Right kidney (tissue), 1 donor: Measurements from ENCODE around the gene TGFB1I1.
A peak's percentile ranks its signal among the peaks of the same experiment; 100 is the strongest.

Experiments
- DNase-seq: peaks from one replicate; pipeline ENCODE4 v3.0.0-alpha.2; 2016

TGFB1I1 gene

DNA sequence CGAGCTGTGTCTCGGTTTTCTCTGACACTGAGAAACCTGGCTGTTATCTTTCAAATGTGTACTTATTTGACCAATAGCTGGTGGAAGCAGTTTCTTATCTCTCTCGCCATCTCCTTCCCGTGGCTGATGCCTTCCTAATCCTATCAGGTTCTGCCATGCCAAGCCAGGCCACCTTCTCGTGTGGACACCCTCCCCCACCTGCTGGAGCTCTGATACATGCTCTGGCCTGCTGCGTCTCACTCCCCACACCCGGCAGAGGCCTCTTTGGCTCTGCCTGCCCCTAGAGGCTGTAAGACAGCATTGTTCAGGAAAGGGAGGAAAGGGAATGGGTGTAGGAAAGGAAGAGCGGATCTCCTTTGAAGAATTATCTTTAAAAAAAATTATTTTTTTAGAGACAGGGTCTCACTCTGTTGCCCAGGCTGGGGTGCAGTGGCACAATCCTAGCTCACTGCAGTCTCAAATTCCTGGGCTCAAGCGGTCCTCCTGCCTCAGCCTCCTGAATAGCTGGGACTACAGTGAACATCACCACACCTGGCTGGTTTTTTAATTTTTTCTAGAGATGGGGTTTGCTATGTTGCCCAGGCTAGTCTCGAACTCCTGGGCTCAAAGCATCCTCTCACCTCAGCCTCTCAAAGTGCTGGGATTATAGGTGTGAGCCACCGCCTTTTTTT lies 20.1 kb upstream of the TGFB1I1 start:
- peak; percentile 49 for DNase-seq

DNA sequence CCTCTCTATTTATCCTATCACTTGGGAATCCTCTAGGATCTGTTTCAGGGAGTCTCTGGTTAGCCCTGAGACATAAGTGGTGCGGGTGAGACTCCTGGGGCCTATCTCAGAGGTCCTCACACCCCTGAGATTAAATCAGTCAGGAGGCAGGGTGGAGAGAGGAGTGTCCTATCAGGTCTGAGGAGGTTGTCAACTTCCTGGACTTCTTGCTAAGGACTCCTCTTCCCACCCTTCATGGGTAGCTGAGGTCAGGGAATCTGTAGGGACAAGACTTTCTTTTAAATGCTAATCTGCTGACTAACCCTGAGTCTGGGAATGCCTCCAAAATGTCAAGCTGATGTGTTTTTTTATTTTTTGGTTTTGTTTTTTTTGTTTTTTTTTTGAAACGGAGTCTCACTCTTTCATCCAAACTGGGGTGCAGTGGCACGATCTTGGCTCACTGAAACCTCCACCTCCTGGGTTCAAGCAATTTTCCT lies 19.3 kb upstream of the TGFB1I1 start:
- DNase-seq = no peak

DNA sequence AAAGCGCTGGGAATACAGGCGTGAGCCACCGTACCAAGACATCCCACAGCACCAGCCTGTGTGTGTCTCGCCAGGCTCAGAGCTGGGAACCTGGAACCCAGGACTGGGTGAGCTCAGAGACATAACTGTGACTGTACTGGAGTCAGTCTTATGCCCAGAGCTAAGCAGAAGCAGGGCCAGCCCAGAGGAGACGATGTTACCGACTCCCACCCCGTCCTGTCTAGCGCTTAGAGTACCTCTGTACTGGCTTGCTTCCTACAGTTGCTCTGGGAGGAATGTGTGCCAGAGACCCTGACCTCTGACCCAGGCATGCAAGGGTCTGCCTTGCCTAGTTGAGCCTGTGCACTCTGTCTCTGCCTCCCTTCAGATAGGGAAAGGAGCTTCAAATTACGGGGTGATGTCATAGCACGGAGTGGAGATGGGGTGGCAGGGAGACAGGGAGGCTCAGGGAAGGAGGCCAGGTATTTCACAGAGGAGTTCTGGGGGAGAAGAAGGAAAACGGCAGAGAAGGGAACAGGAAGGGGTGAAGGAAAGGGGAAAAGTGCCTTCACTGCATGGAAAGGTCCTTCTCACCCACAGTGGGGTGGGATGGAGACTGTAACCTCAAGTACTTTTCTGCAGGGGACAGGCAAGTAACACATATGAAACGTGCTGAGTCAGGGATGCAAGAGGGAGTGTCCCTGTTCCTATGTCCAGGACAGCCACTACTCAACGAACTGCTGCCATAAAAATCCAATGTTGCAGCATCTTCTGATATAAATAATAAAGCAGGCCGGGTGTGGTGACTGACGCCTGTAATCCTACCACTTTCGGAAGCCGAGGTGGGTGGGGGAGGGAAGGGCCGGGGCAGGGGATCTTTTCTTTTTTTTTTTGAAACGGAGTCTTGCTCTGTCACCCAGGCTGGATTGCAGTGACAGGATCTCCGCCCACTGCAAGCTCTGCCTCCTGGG lies 18.4 kb upstream of the TGFB1I1 start:
- DNase-seq = no peak

DNA sequence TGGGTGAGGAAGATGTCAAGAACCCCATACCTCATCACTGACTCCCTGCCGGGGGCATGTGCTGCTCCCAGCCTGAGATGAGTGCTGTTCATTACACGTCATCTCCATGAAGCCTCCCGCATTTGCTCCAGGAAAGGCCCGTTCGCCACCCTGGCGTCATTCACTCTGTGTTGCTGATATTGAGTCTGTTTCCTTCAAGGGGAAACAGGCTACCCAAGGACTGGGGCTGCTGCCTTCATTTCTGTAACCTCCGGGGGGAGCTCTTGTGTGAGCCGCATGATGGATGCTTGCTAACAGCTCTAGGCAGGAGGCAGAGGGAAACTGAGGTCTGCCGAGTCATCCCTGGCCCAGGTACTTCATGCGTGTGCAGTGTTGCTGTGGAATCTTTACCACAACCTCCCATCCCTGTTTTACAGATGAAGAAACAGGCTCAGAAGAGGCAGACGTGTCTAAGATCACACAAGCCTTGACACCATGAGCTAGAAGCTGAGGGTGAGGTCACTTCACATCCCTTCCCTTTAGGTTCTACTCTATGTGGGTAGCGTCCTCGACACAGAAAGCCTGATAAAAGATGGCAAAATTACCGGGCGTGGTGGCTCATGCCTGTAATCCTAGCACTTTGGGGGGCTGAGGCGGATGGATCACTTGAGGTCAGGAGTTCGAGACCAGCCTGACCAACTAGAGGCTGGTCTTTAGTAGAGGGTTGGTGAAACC lies 16.2 kb upstream of the TGFB1I1 start:
- no peak for DNase-seq

DNA sequence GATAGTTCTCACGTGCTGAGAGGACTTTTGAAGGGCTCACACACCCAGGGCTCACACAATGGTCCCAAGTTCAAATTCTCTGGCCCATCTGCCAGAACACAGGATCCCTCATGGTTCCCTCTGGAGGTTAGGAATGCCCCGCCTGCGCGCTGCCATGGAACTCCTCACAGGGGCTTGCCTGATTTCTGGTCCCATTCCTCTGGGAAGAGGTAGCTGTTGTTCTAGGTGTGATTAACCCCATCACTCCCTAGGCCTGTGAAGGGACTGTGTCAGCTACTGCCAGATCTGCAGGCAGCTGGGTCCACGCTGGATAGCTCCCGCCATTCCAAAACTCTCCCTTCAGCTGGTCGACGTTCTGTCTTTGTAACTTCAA lies 15.0 kb upstream of the TGFB1I1 start:
- DNase-seq = no peak

- DNase-seq = peak; percentile 69
Measured at GRCh38 chr16:31458073-31458843, 13.7 kb upstream of the TGFB1I1 start.

GRCh38 chr16:31458844-31459686 lies 12.9 kb upstream of the TGFB1I1 start, which contains the start of gene ARMC5:
Gene ARMC5, plus strand, starts transcription at chr16:31459501. Its CDS starts 24 bp downstream, at chr16:31459525.
- peak; percentile 100 for DNase-seq

GRCh38 chr16:31459687-31460581 lies 12.0 kb upstream of the TGFB1I1 start:
- DNase-seq = peak; percentile 77

DNA sequence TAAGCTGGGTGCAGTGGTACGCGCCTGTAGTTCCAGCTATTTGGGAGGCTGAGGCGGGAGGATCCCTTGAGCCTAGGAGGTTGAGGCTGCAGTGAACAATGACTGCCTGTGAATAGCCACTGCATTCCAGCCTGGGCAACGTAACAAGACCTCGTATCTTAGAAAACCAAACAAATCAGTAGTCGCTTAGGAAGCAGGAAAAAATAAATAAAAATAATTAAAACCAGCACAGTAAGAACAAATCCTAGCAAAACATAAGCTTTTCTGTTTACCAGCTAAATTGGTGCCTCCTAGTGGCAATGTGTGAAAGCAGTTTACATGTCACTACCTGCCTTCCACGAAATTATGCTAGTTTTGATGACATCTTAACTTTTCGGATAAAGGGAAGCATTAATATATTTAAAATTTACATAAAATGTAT lies 11.4 kb upstream of the TGFB1I1 start:
- no peak for DNase-seq

- no peak for DNase-seq
Measured at GRCh38 chr16:31461201-31461920, 10.6 kb upstream of the TGFB1I1 start.

GRCh38 chr16:31461921-31462804 lies 9.8 kb upstream of the TGFB1I1 start:
- DNase-seq = no peak

- DNase-seq = no peak
Measured at GRCh38 chr16:31464348-31464769, 7.6 kb upstream of the TGFB1I1 start.

GRCh38 chr16:31464781-31465260 lies 7.1 kb upstream of the TGFB1I1 start:
- DNase-seq = no peak

GRCh38 chr16:31465788-31466370 lies 6.1 kb upstream of the TGFB1I1 start:
- no peak for DNase-seq

- DNase-seq = no peak
Measured at GRCh38 chr16:31466381-31466841, 5.5 kb upstream of the TGFB1I1 start.

- DNase-seq = no peak
Measured at GRCh38 chr16:31467151-31467773, 4.7 kb upstream of the TGFB1I1 start.

GRCh38 chr16:31467858-31468257 lies 4.1 kb upstream of the TGFB1I1 start:
- no peak for DNase-seq
